SK-N-MC (cell line): ENCODE results near the gene BFSP2.

ENCODE experiments used
- DNase-seq: peaks from one replicate; pipeline ENCODE4 v3.0.0-alpha.2; 2011; ENCODE audit warnings: low read depth, low spot score
- H3K27ac ChIP-seq: fragments of 200-600 bp; sonication (generic); 2 replicates; pipeline ENCODE4 v1.5.1; 2016; ENCODE audit warnings: mixed run types
- H3K36me3 ChIP-seq: fragments of 200-600 bp; sonication (generic); 2 replicates; pipeline ENCODE4 v1.6.1; 2017; ENCODE audit warnings: antibody characterized with exemption, low read length, mixed read lengths; ENCODE audit not compliant: insufficient read depth
- H3K4me3 ChIP-seq: fragments of 200-600 bp; sonication (generic); 2 replicates; pipeline ENCODE4 v1.5.1; 2016
- H3K9ac ChIP-seq: fragments of 200-600 bp; sonication (generic); 2 replicates; pipeline ENCODE4 v1.8.0; 2017; ENCODE audit warnings: mixed run types, mixed read lengths; ENCODE audit not compliant: insufficient read length
- H3K9me3 ChIP-seq: fragments of 200-600 bp; sonication (generic); 2 replicates; pipeline ENCODE4 v1.6.1; 2017; ENCODE audit warnings: low read depth, mild to moderate bottlenecking, antibody characterized with exemption, low read length, moderate library complexity, mixed read lengths
- EZH2 ChIP-seq: fragments of 200-600 bp; sonication (generic); IDR thresholded peaks from one replicate; pipeline ENCODE4 v1.6.1; 2017; ENCODE audit warnings: antibody characterized with exemption
- FOXP2 ChIP-seq: optimal IDR thresholded peaks from 2 replicates; pipeline ENCODE3; 2011; ENCODE audit warnings: mild to moderate bottlenecking, moderate library complexity; ENCODE audit not compliant: insufficient read depth; ENCODE audit errors: extremely low read length, control extremely low read depth
- POLR2AphosphoS5 ChIP-seq: IDR thresholded peaks from 2 replicates; pipeline ENCODE4 v1.6.1; 2012; ENCODE audit warnings: mild to moderate bottlenecking, low read depth, low read length, borderline replicate concordance

BFSP2 gene

GRCh38 chr3:133455281-133455680, 55.4 kb downstream of the BFSP2 start:
- Histone ChIP-seq H3K4me3 (no peak overlapping the region), H3K27ac (no peak overlapping the region), H3K9ac (no peak overlapping the region), H3K9me3 (no peaks in the 10 kb centered on the region), H3K36me3 (no peaks in the 10 kb centered on the region)
- DNase-seq: no peak
- TF ChIP-seq FOXP2 (no peak), POLR2AphosphoS5 (no peak), EZH2 (no peak)

GRCh38 chr3:133455960-133456359, 56.1 kb downstream of the BFSP2 start:
- no peak overlapping the region for H3K4me3 ChIP-seq
- H3K36me3 ChIP-seq: no peaks in the 10 kb centered on the region
- DNase-seq: no peak
- H3K9me3 ChIP-seq: no peaks in the 10 kb centered on the region
- no peak overlapping the region for H3K27ac ChIP-seq
- H3K9ac ChIP-seq: no peak overlapping the region
- TF ChIP-seq EZH2: no peak
- no peak for TF ChIP-seq POLR2AphosphoS5
- TF ChIP-seq FOXP2: no peak

DNA sequence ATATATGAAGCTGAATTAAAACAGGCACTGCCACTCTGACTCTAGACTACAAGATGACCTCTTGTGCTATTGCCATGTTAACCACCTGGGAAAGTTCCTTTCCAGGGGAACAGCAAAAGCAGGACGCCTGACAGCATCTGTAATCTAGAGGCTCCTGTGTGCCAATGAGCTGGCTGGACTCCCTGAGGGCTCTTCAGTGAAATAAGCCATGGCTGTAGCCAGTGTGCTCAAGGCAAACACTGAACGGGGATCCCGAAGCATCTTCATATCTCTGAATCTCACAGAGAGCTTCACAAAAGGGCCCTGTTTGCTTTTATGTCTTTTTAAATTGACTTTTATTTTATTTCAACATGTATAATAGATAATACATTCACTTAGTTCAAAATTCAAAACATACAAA, 57.2 kb downstream of the BFSP2 start:
- no peak overlapping the region for H3K4me3 ChIP-seq
- H3K36me3 ChIP-seq: no peaks in the 10 kb centered on the region
- H3K27ac ChIP-seq: no peak overlapping the region
- DNase-seq: no peak
- H3K9me3 ChIP-seq: no peaks in the 10 kb centered on the region
- TF ChIP-seq EZH2: no peak
- no peak for TF ChIP-seq FOXP2
- TF ChIP-seq POLR2AphosphoS5: no peak
- no peak overlapping the region for H3K9ac ChIP-seq

DNA sequence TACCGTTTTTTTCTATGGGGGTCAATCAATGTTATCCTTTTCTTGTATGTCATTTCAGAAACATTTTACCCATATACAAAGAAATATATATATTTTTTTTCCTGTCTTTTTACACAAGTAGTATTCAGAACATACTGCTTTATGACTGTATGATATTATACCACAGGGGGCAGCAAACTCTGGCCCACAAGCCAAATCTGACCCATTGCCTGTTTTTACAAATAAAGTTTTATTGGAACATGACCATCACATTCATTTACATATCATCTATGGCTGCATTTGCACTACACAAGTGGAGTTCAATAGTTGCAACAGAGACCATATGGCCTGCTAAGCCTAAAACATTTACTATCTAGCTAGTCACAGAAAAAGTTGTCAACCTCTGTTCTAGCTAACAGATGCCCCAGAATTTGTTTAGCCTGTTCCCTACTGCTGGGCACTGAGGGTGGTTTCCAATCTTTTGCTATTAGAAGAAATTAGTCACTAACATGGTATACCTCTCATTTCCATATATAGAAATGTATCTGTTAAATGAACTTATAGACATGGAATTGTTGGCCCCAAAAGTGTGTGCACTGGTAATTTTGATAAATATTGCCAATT, 57.7 kb downstream of the BFSP2 start:
- TF ChIP-seq EZH2: no peak
- TF ChIP-seq POLR2AphosphoS5: no peak
- no peak for TF ChIP-seq FOXP2
- Histone ChIP-seq H3K27ac (no peak overlapping the region), H3K4me3 (no peak overlapping the region), H3K9ac (no peak overlapping the region), H3K36me3 (no peaks in the 10 kb centered on the region), H3K9me3 (no peaks in the 10 kb centered on the region)
- DNase-seq: no peak

GRCh38 chr3:133459400-133459799, 59.5 kb downstream of the BFSP2 start:
- Histone ChIP-seq H3K9ac (no peak overlapping the region), H3K9me3 (no peaks in the 10 kb centered on the region), H3K36me3 (no peaks in the 10 kb centered on the region), H3K27ac (no peak overlapping the region), H3K4me3 (no peak overlapping the region)
- DNase-seq: no peak
- TF ChIP-seq FOXP2: no peak
- TF ChIP-seq EZH2: no peak
- no peak for TF ChIP-seq POLR2AphosphoS5

DNA sequence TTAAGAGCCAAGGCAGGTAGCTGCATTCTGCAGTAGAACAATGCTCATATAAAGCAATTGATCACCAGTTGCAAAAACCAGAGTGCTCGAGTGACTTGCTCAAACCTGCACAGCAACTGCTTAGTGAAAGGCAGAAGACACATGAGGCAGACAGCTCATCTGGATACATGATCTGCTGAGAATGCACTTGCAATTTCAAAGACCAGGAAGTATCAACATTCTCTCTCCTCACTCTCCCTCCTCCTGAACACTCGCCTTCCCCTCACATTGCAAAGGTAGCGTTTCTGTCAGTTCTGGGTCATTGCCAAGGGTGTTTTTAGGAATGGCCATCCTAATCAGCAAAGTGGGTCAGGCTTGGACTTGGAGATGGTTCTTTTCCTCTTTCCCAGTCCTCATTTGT, 61.0 kb downstream of the BFSP2 start:
- no peaks in the 10 kb centered on the region for H3K9me3 ChIP-seq
- H3K36me3 ChIP-seq: no peaks in the 10 kb centered on the region
- no peak overlapping the region for H3K9ac ChIP-seq
- DNase-seq: no peak
- no peak overlapping the region for H3K4me3 ChIP-seq
- no peak overlapping the region for H3K27ac ChIP-seq
- no peak for TF ChIP-seq EZH2

DNA sequence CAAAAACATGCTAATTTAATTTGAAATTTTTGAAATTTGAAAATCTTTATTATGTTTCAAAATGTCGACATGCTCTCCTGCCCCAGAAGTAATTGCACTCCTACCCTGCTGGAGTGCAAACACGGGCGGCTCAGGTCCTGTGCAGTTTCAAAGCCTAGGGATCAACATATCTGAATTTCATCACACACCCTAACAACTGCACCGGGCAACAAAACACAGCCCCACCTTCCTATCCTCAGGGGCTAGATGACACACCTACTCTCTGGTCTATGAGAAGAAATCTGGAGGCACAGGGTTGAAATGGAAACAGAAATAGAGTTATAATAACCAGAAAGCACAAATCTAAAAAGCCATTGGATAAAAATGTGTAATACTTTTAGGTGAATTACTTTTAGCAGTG, 61.4 kb downstream of the BFSP2 start:
- no peaks in the 10 kb centered on the region for H3K36me3 ChIP-seq
- no peak overlapping the region for H3K9ac ChIP-seq
- no peaks in the 10 kb centered on the region for H3K9me3 ChIP-seq
- no peak overlapping the region for H3K4me3 ChIP-seq
- no peak for TF ChIP-seq FOXP2
- no peak for TF ChIP-seq EZH2
- no peak for TF ChIP-seq POLR2AphosphoS5
- no peak overlapping the region for H3K27ac ChIP-seq
- no peak for DNase-seq

DNA sequence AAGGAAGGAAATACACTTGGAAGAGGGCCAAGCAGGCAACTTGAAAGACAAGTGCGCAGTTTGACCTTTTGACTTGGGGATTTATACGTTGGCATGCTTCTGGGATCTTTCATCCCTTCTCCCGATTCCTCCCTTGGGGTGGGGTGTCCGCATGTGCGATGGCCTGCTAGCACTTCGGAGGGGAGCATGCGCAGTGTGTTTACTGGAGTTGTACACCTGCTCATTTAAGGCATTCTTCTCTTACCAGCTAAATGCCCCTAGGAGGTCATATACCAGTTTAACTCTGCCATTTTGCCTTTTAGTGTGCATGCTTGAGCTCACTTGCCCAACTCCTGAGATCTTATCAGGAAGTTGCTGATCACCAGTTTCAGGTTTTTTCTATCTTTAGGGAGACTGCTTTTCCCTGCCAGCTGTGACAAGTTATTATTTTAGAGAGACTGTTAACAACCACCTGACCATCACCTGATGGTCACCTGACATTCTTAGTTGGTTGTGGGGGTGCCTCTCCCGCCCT, 63.5 kb downstream of the BFSP2 start:
- no peak for TF ChIP-seq EZH2
- no peak for TF ChIP-seq POLR2AphosphoS5
- no peak for TF ChIP-seq FOXP2
- no peak for DNase-seq
- Histone ChIP-seq H3K4me3 (no peak overlapping the region), H3K36me3 (no peaks in the 10 kb centered on the region), H3K27ac (no peak overlapping the region), H3K9me3 (no peaks in the 10 kb centered on the region), H3K9ac (no peak overlapping the region)

- TF ChIP-seq EZH2 (no peak), FOXP2 (no peak), POLR2AphosphoS5 (no peak)
- no peak for DNase-seq
These were observed 64.7 kb downstream of the BFSP2 start for GRCh38 chr3:133464573-133464972.

More at GRCh38 chr3:133464573-133464972, 64.7 kb downstream of the BFSP2 start:
- no peak overlapping the region for H3K9ac ChIP-seq
- no peak overlapping the region for H3K4me3 ChIP-seq
- H3K27ac ChIP-seq: no peak overlapping the region
- H3K36me3 ChIP-seq: no peaks in the 10 kb centered on the region
- H3K9me3 ChIP-seq: no peaks in the 10 kb centered on the region
